B cell (primary cell): ENCODE measurements around the gene NPHP4. TPM values are rescaled to one million over a fixed set of nuclear protein-coding genes. Genes with fewer than 3 reads are reported as not detected.

ENCODE experiments used
- ATAC-seq: fragments of 200-7000 bp; cut with Tn5 transposase; one replicate; pipeline ENCODE4 v1.10.0; 2021; ENCODE audit warnings: low read depth, mild to moderate bottlenecking, moderate number of reproducible peaks, moderate library complexity
- CTCF ChIA-PET: fragments of 350-600 bp; sonication (Branson Sonifier 250); formaldehyde crosslinking; loops from one replicate; lab custom pipeline; 2021; ENCODE audit warnings: antibody characterized with exemption, inconsistent platforms; lab: Charles Lee
- POLR2A ChIA-PET: fragments of 350-600 bp; sonication (Branson Sonifier 250); formaldehyde crosslinking; loops from one replicate; lab custom pipeline; 2021; ENCODE audit warnings: antibody characterized with exemption; lab: Charles Lee
- DNase-seq: peaks from one replicate; pipeline ENCODE4 v3.0.0; 2013
- H2AFZ ChIP-seq: 2 replicates; pipeline ENCODE4 v1.6.1; 2012; ENCODE audit warnings: mild to moderate bottlenecking, low read depth, low read length; ENCODE audit not compliant: insufficient read depth, poor library complexity, severe bottlenecking
- H3K27ac ChIP-seq, 2 donors: 1 replicate in 1 of 2; 2 replicates in 1 of 2; pipeline ENCODE4 v1.5.1; 2012 to 2013; ENCODE audit warnings: low read length in 2 of 2, mild to moderate bottlenecking in 2 of 2, moderate library complexity in 1 of 2
- H3K27me3 ChIP-seq, 4 experiments: fragments of 200-600 bp in 1 of 4; sonication (generic) in 1 of 4; replicated peaks in 1 of 4; 1 replicate in 2 of 4; 2 replicates in 2 of 4; pipeline versions ENCODE4 v1.6.1 to v1.7.0; 2013 to 2016; ENCODE audit warnings: low read length in 3 of 4, mild to moderate bottlenecking in 2 of 4, mixed read lengths in 1 of 4, moderate library complexity in 1 of 4; ENCODE audit not compliant: insufficient read depth in 4 of 4, control insufficient read depth in 3 of 4; ENCODE audit errors: control extremely low read depth in 1 of 4
- H3K36me3 ChIP-seq, 2 experiments: replicated peaks in 1 of 2; 1 replicate in 1 of 2; 2 replicates in 1 of 2; pipeline versions ENCODE4 v1.6.1 to v1.7.1; 2013; ENCODE audit warnings: low read length in 1 of 2; ENCODE audit not compliant: insufficient read depth in 2 of 2, control insufficient read depth in 1 of 2; ENCODE audit errors: control extremely low read depth in 1 of 2, extremely low read depth in 1 of 2
- H3K4me1 ChIP-seq, 2 donors: fragments of 200-600 bp in 1 of 2; sonication (generic) in 1 of 2; 1 replicate in 1 of 2; 2 replicates in 1 of 2; pipeline versions ENCODE4 v1.5.1 to v1.6.1; 2013 to 2017; ENCODE audit warnings: low read length in 2 of 2; ENCODE audit not compliant: control insufficient read depth in 2 of 2, insufficient read depth in 2 of 2
- H3K4me2 ChIP-seq: replicated peaks from 2 replicates; pipeline ENCODE3; 2012; ENCODE audit warnings: mild to moderate bottlenecking, low read depth, low read length; ENCODE audit not compliant: poor library complexity, severe bottlenecking
- H3K4me3 ChIP-seq, 5 experiments: fragments of 200-600 bp in 1 of 5; sonication (generic) in 1 of 5; 1 replicate in 3 of 5; 2 replicates in 2 of 5; pipeline versions ENCODE4 v1.5.1 to v1.7.0; 2011 to 2016; ENCODE audit warnings: low read length in 4 of 5, mild to moderate bottlenecking in 4 of 5, low read depth in 2 of 5, control low read depth in 1 of 5, moderate library complexity in 1 of 5; ENCODE audit not compliant: insufficient read depth in 1 of 5; ENCODE audit errors: control extremely low read depth in 1 of 5, extremely low read depth in 1 of 5
- H3K79me2 ChIP-seq: fragments of 200-600 bp; sonication (generic); one replicate; pipeline ENCODE4 v1.6.0; 2016; ENCODE audit warnings: low read length; ENCODE audit not compliant: control insufficient read depth, insufficient read depth
- H3K9ac ChIP-seq: fragments of 200-600 bp; sonication (generic); 2 replicates; pipeline ENCODE4 v1.6.1; 2017; ENCODE audit warnings: mild to moderate bottlenecking, low read length, moderate library complexity
- H3K9me3 ChIP-seq, 3 donors: one replicate each; pipeline versions ENCODE4 v1.6.1 to v1.7.1; 2013; ENCODE audit warnings: low read length in 2 of 3; ENCODE audit not compliant: control insufficient read depth in 2 of 3, insufficient read depth in 1 of 3; ENCODE audit errors: control extremely low read depth in 1 of 3
- H4K20me1 ChIP-seq: 2 replicates; pipeline ENCODE4 v1.6.0; 2012; ENCODE audit warnings: mild to moderate bottlenecking, low read length; ENCODE audit not compliant: insufficient read depth, control insufficient read depth, poor library complexity, severe bottlenecking
- H3K27ac Mint-ChIP-seq: one replicate; pipeline ENCODE4 v1.8.0; 2021; ENCODE audit warnings: mixed read lengths
- H3K27me3 Mint-ChIP-seq: one replicate; pipeline ENCODE4 v1.8.0; 2021; ENCODE audit warnings: mixed read lengths
- H3K4me1 Mint-ChIP-seq: one replicate; pipeline ENCODE4 v1.8.0; 2021; ENCODE audit warnings: mixed read lengths
- H3K4me3 Mint-ChIP-seq: one replicate; pipeline ENCODE4 v1.8.0; 2021; ENCODE audit warnings: mixed read lengths
- H3K9me3 Mint-ChIP-seq: one replicate; pipeline ENCODE4 v1.8.0; 2022; ENCODE audit warnings: mixed read lengths; ENCODE audit not compliant: insufficient read depth
- CTCF ChIP-seq: fragments of 200-600 bp; IDR thresholded peaks from one replicate; pipeline ENCODE4 v1.8.0; 2022; ENCODE audit warnings: antibody characterized with exemption, mild to moderate bottlenecking
- EZH2 ChIP-seq: IDR thresholded peaks from 2 replicates; pipeline ENCODE4 v1.6.1; 2012; ENCODE audit warnings: borderline replicate concordance, low read depth, mild to moderate bottlenecking, moderate library complexity, low read length; ENCODE audit not compliant: insufficient read depth, poor library complexity, severe bottlenecking
- WGBS: methylation state at CpG from one replicate; pipeline ENCODE4 v1.1.5; 2013; ENCODE audit warnings: missing lambda C conversion rate; ENCODE audit not compliant: insufficient coverage; 5-methylcytosine and 5-hydroxymethylcytosine counted together
- intact Hi-C: fragments of 100-400 bp; cut with micrococcal nuclease; formaldehyde crosslinking; loops from one replicate; pipeline ENCODE4 v1.10.0; 2022
- polyA plus RNA-seq: library from polyadenylated mRNA; depleted of rRNA; stranded (reverse); fragments of >200 nt; gene quantifications from 2 replicates; pipeline ENCODE4 v1.2.3, GENCODE V29; 2012
- total RNA-seq, 2 donors: library from RNA; stranded (reverse); fragments of 120-200 nt in 1 of 2; gene quantifications; 1 replicate in 1 of 2; 2 replicates in 1 of 2; pipeline versions ENCODE4 v1.2.3 to v1.2.4, GENCODE V29; 2013 to 2022

Gene NPHP4
- total and polyA plus RNA-seq, 2 donors (not counting 1 experiment from before 2014, with no cell fraction given): 6.5 to 14.8 TPM

- no peak for ATAC-seq
- TF ChIP-seq CTCF (no peak), EZH2 (no peak)
- Mint-ChIP-seq H3K4me1 (no peaks in the 10 kb centered on the region), H3K27ac (no peak overlapping the region), H3K27me3 (no peaks in the 10 kb centered on the region), H3K9me3 (no peaks in the 10 kb centered on the region), H3K4me3 (no peak overlapping the region)
- intact Hi-C loops: no loop called here
- DNase-seq: no peak
- H3K27ac ChIP-seq: no peak overlapping the region
- CTCF ChIA-PET: interaction anchor here (0.9 kb wide), 1 partner anchor 19 kb away, joined by 3 read pairs; no protein-coding TSS in a partner anchor
- 89% methylated on average over 10 of the region's 13 CpGs for WGBS
- H3K4me3 ChIP-seq: no peak overlapping the region
- POLR2A ChIA-PET: no interaction called here
- H3K9me3 ChIP-seq: no peaks in the 10 kb centered on the region
- H3K4me1 ChIP-seq: no peaks in the 10 kb centered on the region
- H3K79me2 ChIP-seq: no peaks in the 10 kb centered on the region
- no peaks in the 10 kb centered on the region for H4K20me1 ChIP-seq
- H3K4me2 ChIP-seq: no peak overlapping the region
- no peak overlapping the region for H2AFZ ChIP-seq
- no peaks in the 10 kb centered on the region for H3K36me3 ChIP-seq
- H3K27me3 ChIP-seq: no peaks in the 10 kb centered on the region
- no peak overlapping the region for H3K9ac ChIP-seq
Measured at GRCh38 chr1:5936621-5937372, 55.4 kb downstream of the NPHP4 start.

- Histone ChIP-seq H3K9ac (no peak overlapping the region), H2AFZ (no peak overlapping the region), H3K79me2 (no peaks in the 10 kb centered on the region), H3K4me3 (no peak overlapping the region), H3K27ac (no peak overlapping the region), H3K27me3 (no peaks in the 10 kb centered on the region), H4K20me1 (no peaks in the 10 kb centered on the region), H3K36me3 (no peaks in the 10 kb centered on the region), H3K9me3 (no peaks in the 10 kb centered on the region), H3K4me2 (no peak overlapping the region), H3K4me1 (no peaks in the 10 kb centered on the region)
- intact Hi-C loops: no loop called here
- no peak for DNase-seq
- Mint-ChIP-seq H3K27me3 (no peaks in the 10 kb centered on the region), H3K27ac (no peak overlapping the region), H3K9me3 (no peaks in the 10 kb centered on the region), H3K4me1 (no peaks in the 10 kb centered on the region), H3K4me3 (no peak overlapping the region)
- ATAC-seq: no peak
- WGBS: 91% methylated on average over 5 of the region's 5 CpGs
- TF ChIP-seq CTCF: no peak
- TF ChIP-seq EZH2: no peak
- CTCF ChIA-PET: interaction anchor here (0.6 kb wide), 1 partner anchor 286 kb away, joined by 3 read pairs; no protein-coding TSS in a partner anchor
- POLR2A ChIA-PET: no interaction called here
Measured at GRCh38 chr1:5936126-5936525, 56.1 kb downstream of the NPHP4 start.
